ENCODE results near the gene PGLYRP4. TPM values are rescaled to one million over a fixed set of nuclear protein-coding genes. Genes with fewer than 3 reads are reported as not detected.

PGLYRP4 gene
- total and polyA plus RNA-seq, 2 of the 4 experiments (the other 2 are of a cell fraction): not detected

DNA sequence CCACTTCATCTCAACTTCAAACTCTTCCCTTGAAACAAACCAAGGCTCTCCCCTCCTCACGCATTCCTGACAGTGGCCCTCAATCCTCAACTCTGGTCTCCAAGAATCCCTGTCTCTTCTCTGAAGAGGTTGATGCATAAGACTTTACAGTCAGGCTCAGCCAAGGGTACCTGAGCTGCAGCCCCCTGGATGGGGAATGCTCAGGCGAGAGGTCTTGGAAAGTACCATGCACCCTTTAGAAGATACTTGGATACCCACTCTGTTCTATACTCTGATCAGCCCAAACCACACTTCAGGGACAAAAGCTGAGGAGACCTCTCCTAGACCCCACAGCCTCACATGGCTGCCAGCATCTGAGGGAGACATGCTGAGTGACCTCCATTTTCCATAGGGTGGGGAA is 35.4 kb downstream of the PGLYRP4 start:
- TF ChIP-seq, protein P1, sequence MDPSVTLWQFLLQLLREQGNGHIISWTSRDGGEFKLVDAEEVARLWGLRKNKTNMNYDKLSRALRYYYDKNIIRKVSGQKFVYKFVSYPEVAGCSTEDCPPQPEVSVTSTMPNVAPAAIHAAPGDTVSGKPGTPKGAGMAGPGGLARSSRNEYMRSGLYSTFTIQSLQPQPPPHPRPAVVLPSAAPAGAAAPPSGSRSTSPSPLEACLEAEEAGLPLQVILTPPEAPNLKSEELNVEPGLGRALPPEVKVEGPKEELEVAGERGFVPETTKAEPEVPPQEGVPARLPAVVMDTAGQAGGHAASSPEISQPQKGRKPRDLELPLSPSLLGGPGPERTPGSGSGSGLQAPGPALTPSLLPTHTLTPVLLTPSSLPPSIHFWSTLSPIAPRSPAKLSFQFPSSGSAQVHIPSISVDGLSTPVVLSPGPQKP (IDR thresholded peaks at IDR 0.05; ENCODE audit: borderline replicate concordance, low read depth, low read length): no peak
- no peak for DNase-seq
- no peak overlapping the region for H3K14ac ChIP-seq (replicated peaks; ENCODE audit: low read depth, low read length)
- H2BK5ac ChIP-seq (ENCODE audit: low read depth, low read length, poor library complexity, severe bottlenecking): no peak overlapping the region
- no peak overlapping the region for H4K8ac ChIP-seq (ENCODE audit: low read depth in 2 of 2, low read length in 2 of 2)
- no peak overlapping the region for H3K4me2 ChIP-seq (ENCODE audit: low read depth, low read length)
- H4K91ac ChIP-seq (ENCODE audit: insufficient read depth, low read depth, low read length): no peak overlapping the region
- ATAC-seq (ENCODE audit: low read depth): no peak
- ChIA-PET CTCF (no interaction called here), POLR2A (ENCODE audit: unreplicated experiment) (no interaction called here)
- no peaks in the 10 kb centered on the region for H4K20me1 ChIP-seq (ENCODE audit: insufficient read depth, low read length)
- dilution Hi-C loops (cut with HindIII; ENCODE audit: low sequenced_read_pairs, unreplicated experiment) (no loop called here), intact Hi-C loops (cut with micrococcal nuclease) (no loop called here), in situ Hi-C loops (cut with MboI; ENCODE audit: low sequenced_read_pairs) (no loop called here)
- no peak overlapping the region for H4K5ac ChIP-seq (ENCODE audit: low read depth, low read length)
- no peak overlapping the region for H3K18ac ChIP-seq (ENCODE audit: low read depth, low read length)
- H3K4ac ChIP-seq (ENCODE audit: low read depth, low read length): no peak overlapping the region
- no peaks in the 10 kb centered on the region for H3K36me3 ChIP-seq (ENCODE audit: control insufficient read depth, insufficient read depth, low read length)
- H2BK120ac ChIP-seq (ENCODE audit: low read depth, low read length): no peak overlapping the region
- no peak overlapping the region for H3K56ac ChIP-seq (ENCODE audit: extremely low read depth, insufficient read depth, low read length)
- H3K79me1 ChIP-seq (ENCODE audit: low read depth in 1 of 2, low read length in 2 of 2): no peaks in the 10 kb centered on the region
- WGBS, 2 experiments (ENCODE audit: extremely low coverage in 2 of 2, insufficient read length in 1 of 2): 100% methylated on average over 1 of the region's 2 CpGs; no CpG with 5 or more reads in 1 of the 2 experiments
- H3K9me1 ChIP-seq (ENCODE audit: insufficient read depth, low read length): no peaks in the 10 kb centered on the region
- H2BK20ac ChIP-seq (ENCODE audit: low read depth, low read length): no peak overlapping the region
- H2AFZ ChIP-seq (replicated peaks; ENCODE audit: low read length, poor library complexity): no peak overlapping the region
- H2AK9ac ChIP-seq (replicated peaks; ENCODE audit: low read depth, low read length, poor library complexity): no peak overlapping the region
- BruUV-seq (replicated peaks): no TSS peak
- no peak overlapping the region for H2BK15ac ChIP-seq (ENCODE audit: low read depth, low read length)
- no peak overlapping the region for H3K4me3 ChIP-seq (ENCODE audit: insufficient read depth, low read depth, low read length)
- no peak overlapping the region for H2AK5ac ChIP-seq (ENCODE audit: low read depth, low read length)
- H3K4me1 ChIP-seq (ENCODE audit: control insufficient read depth, insufficient read depth, low read length): no peaks in the 10 kb centered on the region
- no peak overlapping the region for H3K23ac ChIP-seq (ENCODE audit: low read depth, low read length)
- no peak overlapping the region for H3K9ac ChIP-seq (ENCODE audit: low read depth, low read length)
- H3K27ac ChIP-seq (ENCODE audit: insufficient read depth, low read length): no peak overlapping the region
- H3K27me3 ChIP-seq (ENCODE audit: control insufficient read depth, insufficient read depth, low read length): no peaks in the 10 kb centered on the region
- no peaks in the 10 kb centered on the region for H3K9me3 ChIP-seq (ENCODE audit: control insufficient read depth, insufficient read depth, low read length)
